G401 (cell line): ENCODE results near the gene HTR1D. TPM values are rescaled to one million over a fixed set of nuclear protein-coding genes. Genes with fewer than 3 reads are reported as not detected.
"Not testable (repeated sequence)": the region's sequence is repeated elsewhere in the genome, so short reads cannot be mapped to it uniquely, and the experiment has no call there.

Experiments used
- DNase-seq: peaks from one replicate; pipeline ENCODE4 v3.0.0-alpha.2; 2015; ENCODE audit warnings: low spot score
- in situ Hi-C: cut with HindIII; loops from 2 replicates; pipeline ENCODE4 v1.10.0; 2016; ENCODE audit warnings: low sequenced_read_pairs, mixed read lengths
- total RNA-seq: library from RNA; depleted of rRNA; stranded (reverse); fragments of >200 nt; shearing (Covaris generic); gene quantifications from 2 replicates; pipeline ENCODE4 v1.2.3, GENCODE V29; 2014

HTR1D gene
- total RNA-seq, 1 experiment from 2014 or later, result 0.07 TPM

DNA sequence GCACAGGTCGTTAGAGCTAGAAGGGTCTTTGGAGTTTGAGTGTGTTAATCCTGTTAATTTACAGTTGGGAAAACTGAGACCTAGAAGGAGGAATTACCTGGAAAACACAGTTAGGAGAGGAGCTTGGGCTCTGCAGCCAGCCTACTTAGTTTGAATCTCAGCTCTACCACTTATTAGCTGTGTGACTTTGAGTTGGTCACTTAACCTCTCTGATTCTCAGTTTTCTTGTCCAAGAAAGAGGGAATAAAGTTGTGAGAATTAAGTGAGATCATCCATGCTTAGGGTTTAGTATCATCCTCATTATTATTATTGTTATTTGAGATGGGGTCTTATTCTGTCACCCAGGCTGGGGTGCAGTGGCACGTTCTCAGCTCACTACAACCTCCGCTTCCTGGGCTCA is 5.4 kb upstream of the HTR1D start:
- in situ Hi-C loops, result no loop called here
- no peak for DNase-seq

GRCh38 chr1:23222331-23222730 is 5.0 kb upstream of the HTR1D start:
- no peak for DNase-seq
- in situ Hi-C loops, result no loop called here

GRCh38 chr1:23221107-23221506 is 3.8 kb upstream of the HTR1D start:
- in situ Hi-C loops, result no loop called here

DNA sequence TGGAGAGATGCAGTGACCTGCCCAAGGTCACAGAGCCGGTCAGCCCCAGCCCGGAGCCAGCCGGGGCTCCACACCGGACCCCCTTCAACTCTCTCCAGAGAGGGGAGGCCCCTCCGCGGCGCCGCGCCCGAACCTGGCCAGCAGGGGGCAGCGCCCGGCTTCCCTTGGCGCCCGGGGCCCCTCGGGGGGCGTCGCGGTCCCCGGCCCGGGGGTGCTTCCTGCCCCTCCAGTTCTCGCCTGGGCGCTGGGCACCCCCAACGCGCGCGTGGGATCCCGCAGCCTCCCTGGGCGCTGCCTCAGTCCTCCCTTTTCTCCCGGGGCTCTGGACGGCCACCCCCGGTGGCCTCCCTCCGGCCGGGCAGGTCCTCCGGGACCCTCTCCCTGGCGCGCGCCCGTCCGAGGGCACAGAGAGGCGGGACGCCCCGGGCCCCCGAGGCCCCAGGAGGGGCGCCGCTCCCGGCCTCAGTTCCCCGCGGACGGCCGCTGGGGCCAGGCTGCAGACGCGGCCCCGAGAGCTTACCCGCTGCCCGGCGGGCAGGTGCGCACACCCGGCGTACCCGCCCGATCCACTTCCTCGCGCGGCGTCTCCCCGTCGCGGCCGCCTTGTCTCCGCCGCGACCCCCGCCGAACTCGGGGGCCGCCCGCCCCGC is 406 bp downstream of the HTR1D start:
- no peak for DNase-seq
- in situ Hi-C loops, result no loop called here

More at GRCh38 chr1:23221107-23221506, 3.8 kb upstream of the HTR1D start:
- DNase-seq, result no peak

DNA sequence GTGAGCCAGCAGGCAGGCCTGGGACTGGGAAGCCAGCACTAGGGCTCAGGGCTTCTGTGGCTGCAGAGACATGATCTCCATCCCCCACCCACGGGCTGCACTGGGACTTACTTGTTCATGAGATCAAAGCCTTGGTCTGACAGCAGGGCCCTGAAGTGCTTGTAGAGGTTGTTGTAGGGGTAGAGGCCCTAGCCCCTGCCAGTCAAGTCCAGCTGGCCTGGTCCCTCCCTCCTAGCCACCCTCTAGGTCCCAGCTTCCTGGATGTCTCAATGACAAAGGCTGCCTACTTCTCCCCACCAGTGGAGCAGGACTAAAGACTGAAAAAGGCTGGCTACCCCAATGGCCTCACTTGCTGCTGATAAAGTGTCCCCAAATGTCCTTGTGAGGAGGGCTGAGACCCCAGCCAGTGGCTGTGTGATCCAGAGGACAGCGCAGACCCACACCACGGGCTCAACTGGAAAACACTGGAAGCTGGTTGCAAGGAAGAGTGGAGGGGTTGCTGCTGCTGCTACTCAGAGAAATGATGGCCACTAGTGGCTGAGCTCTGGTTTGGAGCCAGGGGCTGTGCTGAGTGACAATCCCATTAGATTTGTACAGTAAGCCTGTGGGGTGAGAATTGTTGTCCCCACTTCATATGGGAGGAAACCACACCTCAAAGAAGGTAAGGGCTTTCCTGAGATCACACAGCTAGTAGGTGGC is 1.4 kb downstream of the HTR1D start:
- DNase-seq, result no peak
- in situ Hi-C loops, result no loop called here

DNA sequence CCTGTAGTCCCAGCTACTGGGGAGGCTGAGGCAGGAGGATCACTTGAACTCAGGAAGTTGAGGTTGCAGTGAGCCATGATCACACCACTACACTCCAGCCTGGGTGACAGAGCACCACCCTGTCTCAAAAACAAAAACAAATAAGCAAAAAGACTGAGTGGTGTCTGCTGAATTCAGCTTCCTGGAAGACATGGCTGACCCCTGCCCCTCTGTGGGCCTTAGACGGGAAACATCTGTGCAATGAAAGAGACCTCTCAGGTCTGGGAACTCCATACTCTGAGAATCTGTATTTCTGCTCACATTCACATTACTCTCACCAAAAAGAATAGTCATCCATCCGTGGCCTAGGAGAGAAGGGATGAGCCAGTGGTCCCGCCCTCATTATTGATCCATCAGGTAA is 2.0 kb downstream of the HTR1D start:
- in situ Hi-C loops, result no loop called here
- no peak for DNase-seq

DNA sequence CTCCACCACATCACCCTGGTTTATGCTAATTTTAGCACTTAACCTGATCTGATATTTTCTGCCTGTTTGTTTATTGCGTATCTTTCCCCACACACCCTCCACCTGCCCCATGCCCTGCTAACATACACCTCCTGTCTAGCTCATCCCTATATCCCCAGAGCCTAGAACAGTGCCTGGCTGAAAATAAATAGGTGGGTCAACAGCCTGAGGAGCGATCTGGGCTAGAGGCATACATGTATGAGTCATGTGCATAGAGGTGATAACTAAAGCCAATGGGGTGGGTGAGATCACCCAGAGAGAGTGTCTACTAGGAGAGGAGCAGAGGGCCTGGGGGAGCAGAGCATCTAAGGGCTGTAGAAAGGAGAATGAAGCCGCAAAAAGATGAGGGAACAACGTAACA is 2.7 kb downstream of the HTR1D start:
- DNase-seq, result no peak
- in situ Hi-C loops, result no loop called here

DNA sequence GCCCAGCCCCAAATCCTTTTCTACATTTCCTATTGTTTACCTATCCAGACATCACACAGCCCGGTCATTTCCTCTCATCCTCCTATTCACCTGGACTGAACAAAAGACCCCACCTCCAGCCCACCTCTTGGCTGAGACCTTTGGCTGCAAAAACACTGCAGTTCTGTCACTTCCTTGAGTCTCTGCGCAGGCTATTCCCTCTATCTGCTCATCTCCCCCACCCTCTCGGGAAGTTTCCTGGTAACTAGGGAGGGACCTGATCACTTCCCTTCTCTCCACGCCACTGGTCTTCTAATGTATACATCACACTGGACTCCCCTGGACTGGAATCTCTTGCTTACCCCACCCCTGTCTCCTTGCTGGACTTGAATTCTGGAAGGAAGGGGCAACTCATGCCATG is 5.3 kb downstream of the HTR1D start:
- in situ Hi-C loops, result no loop called here
- no peak for DNase-seq

DNA sequence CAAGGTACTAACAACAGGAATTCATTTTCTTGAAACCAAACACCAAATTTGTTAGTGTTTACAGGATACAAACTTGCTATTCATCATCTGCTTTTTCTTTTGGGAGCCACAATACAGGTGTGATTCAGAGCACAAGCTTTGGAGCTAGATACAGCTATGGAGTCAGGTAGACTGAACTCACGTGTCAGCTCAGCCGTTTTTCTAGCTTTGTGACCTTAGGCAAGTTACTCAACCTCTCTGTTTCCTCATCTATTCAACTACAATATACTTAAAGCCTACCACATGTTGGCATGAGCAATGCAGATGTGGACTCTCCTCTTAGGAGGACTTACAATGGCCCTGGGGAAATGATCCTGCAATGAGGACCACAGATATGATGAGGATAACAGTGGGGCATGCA is 6.3 kb downstream of the HTR1D start:
- DNase-seq, result no peak
- in situ Hi-C loops, result no loop called here

GRCh38 chr1:23210351-23210785 is 6.9 kb downstream of the HTR1D start:
- in situ Hi-C loops, result no loop called here
- DNase-seq, result no peak

DNA sequence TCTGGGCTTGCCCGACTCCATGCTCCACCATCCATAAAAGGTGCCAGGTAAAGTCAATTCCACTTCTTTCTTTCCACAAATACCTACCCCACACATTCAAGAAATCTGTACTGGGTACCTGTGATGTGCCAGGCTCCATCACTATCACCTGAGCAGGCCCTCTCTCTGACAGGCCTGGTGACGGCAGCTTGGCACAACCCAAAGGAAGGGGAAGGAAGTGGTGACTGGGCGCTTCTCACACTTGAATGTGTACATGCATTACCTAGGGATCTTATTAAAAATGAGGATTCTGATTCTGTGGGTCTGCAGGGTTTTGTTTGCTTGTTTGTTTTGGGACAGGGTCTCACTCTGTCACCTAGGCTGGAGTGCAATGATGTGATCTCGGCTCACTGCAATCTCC is 7.5 kb downstream of the HTR1D start:
- in situ Hi-C loops, result no loop called here
- no peak for DNase-seq

DNA sequence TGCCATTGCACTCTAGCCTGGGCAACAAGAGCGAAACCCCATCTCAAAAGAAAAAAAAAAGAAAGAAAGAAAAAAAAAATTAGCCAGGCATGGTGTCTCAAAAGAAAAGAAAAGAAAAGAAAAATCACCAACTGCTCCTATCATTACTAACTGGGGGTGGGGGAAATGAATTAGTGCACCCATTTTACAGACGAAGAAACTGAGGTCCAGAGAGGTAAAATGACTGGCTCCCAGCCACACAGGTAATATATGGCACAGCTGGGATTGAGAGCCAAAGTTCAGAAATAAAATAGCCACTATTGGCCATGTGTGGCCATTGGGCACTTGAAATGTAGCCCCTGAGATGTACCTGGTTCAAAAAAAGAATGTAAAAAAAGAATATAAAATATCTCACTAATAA is 8.8 kb downstream of the HTR1D start:
- in situ Hi-C loops, result no loop called here

GRCh38 chr1:23207733-23208132 is 9.6 kb downstream of the HTR1D start:
- in situ Hi-C loops, DNase-seq: not testable (repeated sequence)

More for the DNA sequence above, 8.8 kb downstream of the HTR1D start:
- no peak for DNase-seq

DNA sequence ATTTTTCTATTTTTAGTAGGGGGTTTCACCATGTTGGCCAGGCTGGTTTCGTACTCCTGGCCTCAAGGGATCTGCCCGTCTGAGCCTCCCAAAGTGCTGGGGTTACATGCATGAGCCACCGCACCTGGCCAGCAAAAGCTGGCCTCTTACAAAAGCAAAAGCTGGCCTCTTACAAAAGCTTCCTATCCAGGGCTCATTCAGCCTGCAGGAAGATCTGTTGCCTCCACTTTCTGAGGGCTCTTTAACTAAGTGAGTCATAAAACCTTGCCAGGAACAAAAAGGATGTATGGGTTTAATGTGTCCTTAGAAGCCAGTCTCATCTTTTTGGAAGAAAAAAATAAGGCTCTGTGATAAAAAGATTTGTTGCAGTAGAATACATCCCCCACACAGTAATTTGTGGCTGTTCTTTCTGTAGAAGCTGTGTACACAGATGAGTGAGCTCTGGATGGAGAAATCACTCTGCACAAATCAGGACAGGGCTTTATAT is 15.0 kb downstream of the HTR1D start:
- DNase-seq, result no peak
- in situ Hi-C loops, result no loop called here

GRCh38 chr1:23200883-23201282 is 16.4 kb downstream of the HTR1D start:
- in situ Hi-C loops, result no loop called here
- no peak for DNase-seq

GRCh38 chr1:23198373-23198772 is 18.9 kb downstream of the HTR1D start:
- in situ Hi-C loops, result no loop called here
- no peak for DNase-seq

DNA sequence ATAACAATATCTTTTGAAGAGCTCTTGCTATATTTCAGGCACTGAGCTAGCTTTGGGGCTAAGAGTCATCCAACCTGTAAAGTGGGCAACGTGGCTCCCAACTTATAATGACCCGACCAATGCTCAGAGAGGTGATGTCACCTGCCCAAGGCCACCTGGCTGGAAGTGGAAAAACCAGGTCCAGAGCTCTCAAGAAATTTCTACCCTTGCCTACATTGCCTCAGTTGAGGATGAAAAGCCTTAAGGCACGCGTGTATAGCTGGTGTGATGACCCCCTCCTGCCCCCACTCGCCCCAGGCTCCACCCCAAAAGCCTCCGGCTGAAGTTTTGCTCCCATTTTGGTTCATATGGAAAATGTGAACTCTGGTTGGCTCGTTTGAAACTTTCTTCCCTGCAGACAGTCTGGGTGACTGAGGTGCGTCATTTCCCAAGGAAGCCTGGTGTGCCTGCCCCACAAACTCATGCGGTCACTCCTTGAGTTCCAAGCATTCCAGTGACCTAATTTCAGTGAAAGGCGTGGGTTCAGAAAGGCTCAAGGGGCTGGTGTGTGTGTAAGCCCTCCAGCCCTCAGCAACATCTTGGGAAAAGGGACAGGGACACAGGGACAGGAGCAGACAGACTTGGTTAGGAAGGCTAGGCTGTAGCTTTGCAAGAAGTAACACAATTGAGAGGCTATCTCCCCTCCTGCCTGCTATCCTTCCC is 20.5 kb downstream of the HTR1D start:
- in situ Hi-C loops, result no loop called here
- no peak for DNase-seq

GRCh38 chr1:23194119-23194984 is 22.9 kb downstream of the HTR1D start:
- no peak for DNase-seq
- in situ Hi-C loops, result loop anchor here (5.0 kb wide), 1 partner anchor 107 kb away; no protein-coding TSS in a partner anchor

- in situ Hi-C loops, result loop anchor here (5.0 kb wide), 1 partner anchor 106 kb away; no protein-coding TSS in a partner anchor
- no peak for DNase-seq
Observed at GRCh38 chr1:23193391-23194118, 23.7 kb downstream of the HTR1D start.
